ENCODE data around the gene DAAM1. TPM values are rescaled to one million over a fixed set of nuclear protein-coding genes. Genes with fewer than 3 reads are reported as not detected.

DAAM1 gene
- polyA plus RNA-seq, 2 of the 4 experiments (the other 2 are of a cell fraction): 6.8 to 10.8 TPM

DNA sequence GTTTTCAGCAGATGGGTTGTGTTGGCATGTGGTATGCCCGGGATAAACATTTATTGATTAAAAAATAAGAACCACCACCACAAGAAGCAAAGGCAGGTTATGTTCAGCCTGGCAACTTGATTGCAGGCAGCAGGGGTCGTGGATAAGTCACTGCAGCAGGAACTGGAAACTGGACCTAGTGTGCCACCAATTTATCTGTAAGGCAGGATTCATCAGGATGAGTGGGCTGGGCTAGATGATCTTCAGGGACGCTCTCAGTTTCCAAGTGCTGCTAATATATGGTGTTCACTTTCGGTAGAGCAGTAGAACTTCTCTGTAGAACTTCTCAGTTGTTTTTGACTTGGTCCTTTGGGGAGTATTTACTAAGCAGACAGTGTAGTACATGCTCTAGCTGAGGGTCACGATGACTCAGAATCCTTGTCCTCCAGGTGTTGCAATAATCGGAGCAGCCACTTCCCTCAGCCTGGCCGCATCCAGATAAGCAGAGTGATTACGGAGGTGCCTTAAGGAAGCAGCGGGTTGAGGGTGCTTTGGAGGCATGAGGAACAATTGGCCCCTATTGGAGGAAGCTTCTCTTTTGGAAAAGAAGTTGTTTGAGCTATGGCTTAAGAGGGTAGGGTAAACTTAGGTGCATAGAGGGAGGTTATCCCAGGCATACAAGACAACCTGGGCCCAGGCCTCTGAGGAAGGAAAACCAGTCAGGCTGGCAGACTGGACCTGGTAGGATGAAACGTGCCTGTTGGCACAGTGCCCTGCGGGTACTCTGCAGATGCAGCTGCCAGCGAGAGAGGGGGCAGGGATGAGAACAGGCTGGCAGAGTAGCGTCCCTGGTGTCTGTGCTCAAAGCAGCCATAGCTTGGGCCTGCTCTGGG, 172.7 kb downstream of the DAAM1 start (continued):
- TF ChIP-seq TFCP2L1 (CRISPR knock-in tag; IDR thresholded peaks at IDR 0.05): 0 out of 2 replicates have a peak, but pooled peaks have one; percentile 21
- TF ChIP-seq RCOR1 (IDR thresholded peaks at IDR 0.05; ENCODE audit: low read depth, low read length): no peak
- TF ChIP-seq ESRRA (IDR thresholded peaks at IDR 0.05; ENCODE audit: borderline replicate concordance, low read length): no peak
- no peak for TF ChIP-seq POLR2AphosphoS2 (conservative IDR thresholded peaks at IDR 0.05; ENCODE audit: low read length)
- TF ChIP-seq, protein P1, sequence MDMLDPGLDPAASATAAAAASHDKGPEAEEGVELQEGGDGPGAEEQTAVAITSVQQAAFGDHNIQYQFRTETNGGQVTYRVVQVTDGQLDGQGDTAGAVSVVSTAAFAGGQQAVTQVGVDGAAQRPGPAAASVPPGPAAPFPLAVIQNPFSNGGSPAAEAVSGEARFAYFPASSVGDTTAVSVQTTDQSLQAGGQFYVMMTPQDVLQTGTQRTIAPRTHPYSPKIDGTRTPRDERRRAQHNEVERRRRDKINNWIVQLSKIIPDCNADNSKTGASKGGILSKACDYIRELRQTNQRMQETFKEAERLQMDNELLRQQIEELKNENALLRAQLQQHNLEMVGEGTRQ (IDR thresholded peaks at IDR 0.05): no peak
- TF ChIP-seq POLR2A (IDR thresholded peaks at IDR 0.05; ENCODE audit: low read length): no peak
- no peak for TF ChIP-seq RFX5 (IDR thresholded peaks at IDR 0.05)
- TF ChIP-seq JUNB (IDR thresholded peaks at IDR 0.05): peak; percentile 68
- no peak for TF ChIP-seq NFE2L2 (conservative IDR thresholded peaks at IDR 0.05; ENCODE audit: low read length)
- TF ChIP-seq, protein P2, sequence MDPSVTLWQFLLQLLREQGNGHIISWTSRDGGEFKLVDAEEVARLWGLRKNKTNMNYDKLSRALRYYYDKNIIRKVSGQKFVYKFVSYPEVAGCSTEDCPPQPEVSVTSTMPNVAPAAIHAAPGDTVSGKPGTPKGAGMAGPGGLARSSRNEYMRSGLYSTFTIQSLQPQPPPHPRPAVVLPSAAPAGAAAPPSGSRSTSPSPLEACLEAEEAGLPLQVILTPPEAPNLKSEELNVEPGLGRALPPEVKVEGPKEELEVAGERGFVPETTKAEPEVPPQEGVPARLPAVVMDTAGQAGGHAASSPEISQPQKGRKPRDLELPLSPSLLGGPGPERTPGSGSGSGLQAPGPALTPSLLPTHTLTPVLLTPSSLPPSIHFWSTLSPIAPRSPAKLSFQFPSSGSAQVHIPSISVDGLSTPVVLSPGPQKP (IDR thresholded peaks at IDR 0.05; ENCODE audit: low read depth, low read length): no peak
- TF ChIP-seq RNF2 (IDR thresholded peaks at IDR 0.05; ENCODE audit: borderline replicate concordance, low read depth): no peak
- peak; percentile 83 for TF ChIP-seq FOSL2 (IDR thresholded peaks at IDR 0.05)
- TF ChIP-seq FOSL2 (CRISPR knock-in tag; IDR thresholded peaks at IDR 0.05): peak; percentile 91
- TF ChIP-seq HDAC2 (IDR thresholded peaks at IDR 0.05): no peak
- TF ChIP-seq ZSCAN20 (CRISPR knock-in tag; IDR thresholded peaks at IDR 0.05): no peak
- TF ChIP-seq KDM1A (IDR thresholded peaks at IDR 0.05; ENCODE audit: low read depth): no peak
- TF ChIP-seq, protein P3, sequence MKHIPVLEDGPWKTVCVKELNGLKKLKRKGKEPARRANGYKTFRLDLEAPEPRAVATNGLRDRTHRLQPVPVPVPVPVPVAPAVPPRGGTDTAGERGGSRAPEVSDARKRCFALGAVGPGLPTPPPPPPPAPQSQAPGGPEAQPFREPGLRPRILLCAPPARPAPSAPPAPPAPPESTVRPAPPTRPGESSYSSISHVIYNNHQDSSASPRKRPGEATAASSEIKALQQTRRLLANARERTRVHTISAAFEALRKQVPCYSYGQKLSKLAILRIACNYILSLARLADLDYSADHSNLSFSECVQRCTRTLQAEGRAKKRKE (CRISPR knock-in tag; IDR thresholded peaks at IDR 0.05; ENCODE audit: low read depth): no peak
- no peak for TF ChIP-seq HOXA7 (CRISPR knock-in tag; IDR thresholded peaks at IDR 0.05)
- no peak for TF ChIP-seq CHD4 (IDR thresholded peaks at IDR 0.05; ENCODE audit: borderline replicate concordance)
- no peak for TF ChIP-seq FOXS1 (CRISPR knock-in tag; IDR thresholded peaks at IDR 0.05)
- TF ChIP-seq, protein P4, sequence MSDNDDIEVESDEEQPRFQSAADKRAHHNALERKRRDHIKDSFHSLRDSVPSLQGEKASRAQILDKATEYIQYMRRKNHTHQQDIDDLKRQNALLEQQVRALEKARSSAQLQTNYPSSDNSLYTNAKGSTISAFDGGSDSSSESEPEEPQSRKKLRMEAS (IDR thresholded peaks at IDR 0.05): peak; percentile 48; the same call in 1 of the 2 replicates
- no peak for TF ChIP-seq HEYL (CRISPR knock-in tag; IDR thresholded peaks at IDR 0.05)
- peak; percentile 19 for TF ChIP-seq MAFK (IDR thresholded peaks at IDR 0.05; ENCODE audit: partially characterized antibody)
- no peak for TF ChIP-seq RARB (CRISPR knock-in tag; IDR thresholded peaks at IDR 0.05)
- peak; percentile 40; the same call in 1 of the 2 replicates for TF ChIP-seq BHLHE40 (IDR thresholded peaks at IDR 0.05; ENCODE audit: low read depth, low read length)
- peak; percentile 96 to 99 for TF ChIP-seq CEBPB (IDR thresholded peaks at IDR 0.05)
- TF ChIP-seq TP53 (CRISPR knock-in tag; IDR thresholded peaks at IDR 0.05): no peak
- TF ChIP-seq, protein P5, sequence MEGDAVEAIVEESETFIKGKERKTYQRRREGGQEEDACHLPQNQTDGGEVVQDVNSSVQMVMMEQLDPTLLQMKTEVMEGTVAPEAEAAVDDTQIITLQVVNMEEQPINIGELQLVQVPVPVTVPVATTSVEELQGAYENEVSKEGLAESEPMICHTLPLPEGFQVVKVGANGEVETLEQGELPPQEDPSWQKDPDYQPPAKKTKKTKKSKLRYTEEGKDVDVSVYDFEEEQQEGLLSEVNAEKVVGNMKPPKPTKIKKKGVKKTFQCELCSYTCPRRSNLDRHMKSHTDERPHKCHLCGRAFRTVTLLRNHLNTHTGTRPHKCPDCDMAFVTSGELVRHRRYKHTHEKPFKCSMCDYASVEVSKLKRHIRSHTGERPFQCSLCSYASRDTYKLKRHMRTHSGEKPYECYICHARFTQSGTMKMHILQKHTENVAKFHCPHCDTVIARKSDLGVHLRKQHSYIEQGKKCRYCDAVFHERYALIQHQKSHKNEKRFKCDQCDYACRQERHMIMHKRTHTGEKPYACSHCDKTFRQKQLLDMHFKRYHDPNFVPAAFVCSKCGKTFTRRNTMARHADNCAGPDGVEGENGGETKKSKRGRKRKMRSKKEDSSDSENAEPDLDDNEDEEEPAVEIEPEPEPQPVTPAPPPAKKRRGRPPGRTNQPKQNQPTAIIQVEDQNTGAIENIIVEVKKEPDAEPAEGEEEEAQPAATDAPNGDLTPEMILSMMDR (IDR thresholded peaks at IDR 0.05): no peak
- peak in 1 of 2 experiments; percentile 52; a peak in 2 of 5 replicates for TF ChIP-seq JUN (IDR thresholded peaks at IDR 0.05)
- TF ChIP-seq KDM5A (IDR thresholded peaks at IDR 0.05): no peak
- no peak for TF ChIP-seq EHMT2 (IDR thresholded peaks at IDR 0.05; ENCODE audit: low read depth)
- no peak for TF ChIP-seq CBX8 (IDR thresholded peaks at IDR 0.05)
- TF ChIP-seq, protein P6, sequence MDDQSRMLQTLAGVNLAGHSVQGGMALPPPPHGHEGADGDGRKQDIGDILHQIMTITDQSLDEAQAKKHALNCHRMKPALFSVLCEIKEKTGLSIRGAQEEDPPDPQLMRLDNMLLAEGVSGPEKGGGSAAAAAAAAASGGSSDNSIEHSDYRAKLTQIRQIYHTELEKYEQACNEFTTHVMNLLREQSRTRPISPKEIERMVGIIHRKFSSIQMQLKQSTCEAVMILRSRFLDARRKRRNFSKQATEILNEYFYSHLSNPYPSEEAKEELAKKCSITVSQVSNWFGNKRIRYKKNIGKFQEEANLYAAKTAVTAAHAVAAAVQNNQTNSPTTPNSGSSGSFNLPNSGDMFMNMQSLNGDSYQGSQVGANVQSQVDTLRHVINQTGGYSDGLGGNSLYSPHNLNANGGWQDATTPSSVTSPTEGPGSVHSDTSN (IDR thresholded peaks at IDR 0.05): no peak
- no peak for TF ChIP-seq ZFP36 (IDR thresholded peaks at IDR 0.05; ENCODE audit: borderline replicate concordance, partially characterized antibody)
- TF ChIP-seq EHF (CRISPR knock-in tag; IDR thresholded peaks at IDR 0.05): no peak
- TF ChIP-seq, protein P7, sequence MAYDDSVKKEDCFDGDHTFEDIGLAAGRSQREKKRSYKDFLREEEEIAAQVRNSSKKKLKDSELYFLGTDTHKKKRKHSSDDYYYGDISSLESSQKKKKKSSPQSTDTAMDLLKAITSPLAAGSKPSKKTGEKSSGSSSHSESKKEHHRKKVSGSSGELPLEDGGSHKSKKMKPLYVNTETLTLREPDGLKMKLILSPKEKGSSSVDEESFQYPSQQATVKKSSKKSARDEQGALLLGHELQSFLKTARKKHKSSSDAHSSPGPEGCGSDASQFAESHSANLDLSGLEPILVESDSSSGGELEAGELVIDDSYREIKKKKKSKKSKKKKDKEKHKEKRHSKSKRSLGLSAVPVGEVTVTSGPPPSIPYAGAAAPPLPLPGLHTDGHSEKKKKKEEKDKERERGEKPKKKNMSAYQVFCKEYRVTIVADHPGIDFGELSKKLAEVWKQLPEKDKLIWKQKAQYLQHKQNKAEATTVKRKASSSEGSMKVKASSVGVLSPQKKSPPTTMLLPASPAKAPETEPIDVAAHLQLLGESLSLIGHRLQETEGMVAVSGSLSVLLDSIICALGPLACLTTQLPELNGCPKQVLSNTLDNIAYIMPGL (CRISPR knock-in tag; IDR thresholded peaks at IDR 0.05; ENCODE audit: borderline replicate concordance): no peak
- no peak for TF ChIP-seq MAZ (IDR thresholded peaks at IDR 0.05; ENCODE audit: borderline replicate concordance, low read depth, low read length)
- no peak for TF ChIP-seq FOSB (CRISPR knock-in tag; IDR thresholded peaks at IDR 0.05)

Data from A549 (cell line).